Neural cell (in vitro differentiated cells): ENCODE measurements around the gene MXD1. TPM values are rescaled to one million over a fixed set of nuclear protein-coding genes. Genes with fewer than 3 reads are reported as not detected.
"Not testable (repeated sequence)": the region's sequence is repeated elsewhere in the genome, so short reads cannot be mapped to it uniquely, and the experiment has no call there.

Source experiments
- H2AFZ ChIP-seq: fragments of 200-600, 300-800 bp; sonication (generic), shearing (Covaris generic); 2 replicates; pipeline ENCODE4 v1.6.0; 2014; ENCODE audit warnings: low read depth, mild to moderate bottlenecking, antibody characterized with exemption, low read length, moderate library complexity
- H3F3A ChIP-seq: fragments of 200-600 bp; shearing (Covaris generic); 2 replicates; pipeline ENCODE4 v1.6.1; 2016; ENCODE audit warnings: mild to moderate bottlenecking, moderate library complexity, mixed read lengths, antibody characterized with exemption, low read length; ENCODE audit not compliant: insufficient read depth, poor library complexity, severe bottlenecking
- H3K27ac ChIP-seq: fragments of 200-600, 300-800 bp; sonication (generic), shearing (Covaris generic); 2 replicates; pipeline ENCODE4 v1.5.1; 2014; ENCODE audit warnings: mild to moderate bottlenecking, low read length, moderate library complexity
- H3K27me3 ChIP-seq: fragments of 300-800, 200-600 bp; sonication (generic), shearing (Covaris generic); 2 replicates; pipeline ENCODE4 v1.6.0; 2014; ENCODE audit warnings: mild to moderate bottlenecking, low read depth, low read length, moderate library complexity; ENCODE audit not compliant: insufficient read depth
- H3K36me3 ChIP-seq: fragments of 300-800, 200-600 bp; sonication (generic), shearing (Covaris generic); 2 replicates; pipeline ENCODE4 v1.5.1; 2014; ENCODE audit warnings: mild to moderate bottlenecking, antibody characterized with exemption, low read length, moderate library complexity; ENCODE audit not compliant: insufficient read depth
- H3K4me2 ChIP-seq: fragments of 300-800, 200-600 bp; sonication (generic), shearing (Covaris generic); 2 replicates; pipeline ENCODE4 v1.6.0; 2014; ENCODE audit warnings: mild to moderate bottlenecking, low read length
- H3K4me3 ChIP-seq: fragments of 300-800, 200-600 bp; sonication (generic), shearing (Covaris generic); 2 replicates; pipeline ENCODE4 v1.5.1; 2014; ENCODE audit warnings: mild to moderate bottlenecking, low read length, moderate library complexity
- H3K79me2 ChIP-seq: fragments of 200-600 bp; shearing (Covaris generic); replicated peaks from 2 replicates; pipeline ENCODE4 v1.6.0; 2014; ENCODE audit warnings: mild to moderate bottlenecking, low read length, moderate library complexity; ENCODE audit not compliant: insufficient read depth
- H3K9ac ChIP-seq: fragments of 300-800, 200-600 bp; sonication (generic), shearing (Covaris generic); 2 replicates; pipeline ENCODE4 v1.6.1; 2016; ENCODE audit warnings: mild to moderate bottlenecking, low read length, mixed read lengths
- H3K9me2 ChIP-seq: fragments of 200-600 bp; shearing (Covaris generic); 2 replicates; pipeline ENCODE4 v1.6.1; 2016; ENCODE audit warnings: mild to moderate bottlenecking, low read length, mixed read lengths; ENCODE audit not compliant: insufficient read depth
- H3K9me3 ChIP-seq: fragments of 200-600, 300-800 bp; sonication (generic), shearing (Covaris generic); 2 replicates; pipeline ENCODE4 v1.6.1; 2016; ENCODE audit warnings: mild to moderate bottlenecking, mixed run types, low read length, moderate library complexity, mixed read lengths
- H4K20me1 ChIP-seq: fragments of 200-600 bp; shearing (Covaris generic); 2 replicates; pipeline ENCODE4 v1.6.1; 2016; ENCODE audit warnings: mild to moderate bottlenecking, mixed run types; ENCODE audit not compliant: insufficient read depth
- EP300 ChIP-seq: fragments of 450-650 bp; conservative IDR thresholded peaks from 2 replicates; pipeline ENCODE4 v1.6.1; 2014; ENCODE audit warnings: antibody characterized with exemption, mild to moderate bottlenecking, moderate library complexity; ENCODE audit not compliant: poor library complexity, severe bottlenecking
- EZH2 ChIP-seq: fragments of 200-600, 300-800 bp; shearing (Covaris generic), sonication (generic); IDR thresholded peaks from 2 replicates; pipeline ENCODE4 v1.6.1; 2014; ENCODE audit warnings: antibody characterized with exemption, low read length, borderline replicate concordance, mild to moderate bottlenecking; ENCODE audit not compliant: insufficient read depth, poor library complexity, severe bottlenecking
- MXI1 ChIP-seq: fragments of 450-650 bp; conservative IDR thresholded peaks from 2 replicates; pipeline ENCODE4 v1.6.1; 2014; ENCODE audit warnings: antibody characterized with exemption, mild to moderate bottlenecking; ENCODE audit not compliant: poor library complexity, severe bottlenecking
- POLR2AphosphoS5 ChIP-seq: IDR thresholded peaks from 2 replicates; pipeline ENCODE4 v1.6.1; 2012
- RAD21 ChIP-seq: fragments of 450-650 bp; conservative IDR thresholded peaks from 2 replicates; pipeline ENCODE4 v1.6.1; 2014; ENCODE audit warnings: antibody characterized with exemption, mild to moderate bottlenecking, moderate library complexity
- SMC3 ChIP-seq: fragments of 450-650 bp; conservative IDR thresholded peaks from 2 replicates; pipeline ENCODE4 v1.6.1; 2014; ENCODE audit warnings: antibody characterized with exemption, mild to moderate bottlenecking, moderate library complexity; ENCODE audit not compliant: poor library complexity
- TAF1 ChIP-seq: IDR thresholded peaks from 2 replicates; pipeline ENCODE4 v1.6.1; 2012; ENCODE audit warnings: low read depth
- polyA plus RNA-seq: library from polyadenylated mRNA; depleted of rRNA; stranded (reverse); fragments of >200 nt; gene quantifications from 2 replicates; pipeline ENCODE4 v1.2.3, GENCODE V29; 2014
- TF ChIP-seq, protein P1 (sequence below): fragments of 450-650 bp; IDR thresholded peaks from 2 replicates; pipeline ENCODE4 v1.5.1; 2014; ENCODE audit warnings: antibody characterized with exemption, mild to moderate bottlenecking, moderate library complexity; ENCODE audit not compliant: poor library complexity, severe bottlenecking
- TF ChIP-seq, protein P2 (sequence below): IDR thresholded peaks from 2 replicates; pipeline ENCODE4 v1.6.1; 2012; ENCODE audit warnings: borderline replicate concordance

MXD1 gene
- polyA plus RNA-seq, 1 donor from 2014 or later: 16.4 TPM

DNA sequence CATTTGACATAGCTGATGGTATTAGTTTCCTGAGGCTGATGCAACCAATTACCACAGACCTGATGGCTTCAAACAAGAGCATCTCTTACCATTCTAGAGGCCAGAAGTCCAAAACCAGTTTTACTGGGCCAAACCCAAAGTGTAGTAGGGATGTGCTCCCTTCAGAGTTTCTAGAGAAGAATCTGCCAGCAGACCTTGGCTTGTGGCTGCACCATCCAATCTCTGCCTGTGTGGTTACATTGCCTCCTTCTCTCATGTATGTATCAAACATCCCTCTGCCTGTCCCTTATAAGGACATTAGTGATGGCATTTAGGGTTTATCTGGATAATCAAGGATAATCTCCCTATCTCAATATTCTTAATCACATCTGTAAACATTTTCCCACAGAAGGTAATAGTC, 25.6 kb upstream of the MXD1 start:
- Histone ChIP-seq H3K4me2 (no peak overlapping the region), H3K4me3 (no peak overlapping the region), H3F3A (no peaks in the 10 kb centered on the region), H3K9me2 (no peaks in the 10 kb centered on the region), H4K20me1 (no peaks in the 10 kb centered on the region), H3K36me3 (no peaks in the 10 kb centered on the region), H2AFZ (no peak overlapping the region), H3K79me2 (peaks cover 10% of the 10 kb centered on the region), H3K9ac (no peak overlapping the region), H3K27ac (no peak overlapping the region), H3K27me3 (no peaks in the 10 kb centered on the region), H3K9me3 (no peaks in the 10 kb centered on the region)
- no peak for TF ChIP-seq EP300

DNA sequence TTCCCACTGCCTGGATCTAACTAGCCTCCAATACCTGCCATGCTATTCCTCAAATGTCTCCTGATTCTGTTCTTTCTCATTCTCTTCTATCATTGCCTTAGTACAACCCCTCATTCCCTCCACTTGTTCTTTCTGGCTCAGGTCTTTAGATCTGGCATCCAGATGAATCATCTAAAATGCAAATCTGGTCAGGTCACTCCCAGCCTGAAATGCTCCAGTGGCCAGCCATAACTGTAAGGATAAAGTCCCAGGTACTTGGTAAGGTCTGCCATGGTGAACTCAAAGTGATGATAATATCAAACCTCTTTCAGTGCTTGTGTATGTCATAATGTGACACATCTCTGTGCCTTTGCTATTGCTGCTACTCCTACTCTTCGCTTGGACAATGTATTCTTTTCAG, 24.0 kb upstream of the MXD1 start:
- Histone ChIP-seq H3K4me2 (no peak overlapping the region), H3K27me3 (no peaks in the 10 kb centered on the region), H3K4me3 (no peak overlapping the region), H3K27ac (no peak overlapping the region), H3F3A (no peaks in the 10 kb centered on the region), H4K20me1 (no peaks in the 10 kb centered on the region), H2AFZ (no peak overlapping the region), H3K9ac (no peak overlapping the region), H3K79me2 (peaks cover 21% of the 10 kb centered on the region), H3K9me2 (no peaks in the 10 kb centered on the region), H3K9me3 (no peaks in the 10 kb centered on the region), H3K36me3 (no peaks in the 10 kb centered on the region)
- TF ChIP-seq, protein P1, sequence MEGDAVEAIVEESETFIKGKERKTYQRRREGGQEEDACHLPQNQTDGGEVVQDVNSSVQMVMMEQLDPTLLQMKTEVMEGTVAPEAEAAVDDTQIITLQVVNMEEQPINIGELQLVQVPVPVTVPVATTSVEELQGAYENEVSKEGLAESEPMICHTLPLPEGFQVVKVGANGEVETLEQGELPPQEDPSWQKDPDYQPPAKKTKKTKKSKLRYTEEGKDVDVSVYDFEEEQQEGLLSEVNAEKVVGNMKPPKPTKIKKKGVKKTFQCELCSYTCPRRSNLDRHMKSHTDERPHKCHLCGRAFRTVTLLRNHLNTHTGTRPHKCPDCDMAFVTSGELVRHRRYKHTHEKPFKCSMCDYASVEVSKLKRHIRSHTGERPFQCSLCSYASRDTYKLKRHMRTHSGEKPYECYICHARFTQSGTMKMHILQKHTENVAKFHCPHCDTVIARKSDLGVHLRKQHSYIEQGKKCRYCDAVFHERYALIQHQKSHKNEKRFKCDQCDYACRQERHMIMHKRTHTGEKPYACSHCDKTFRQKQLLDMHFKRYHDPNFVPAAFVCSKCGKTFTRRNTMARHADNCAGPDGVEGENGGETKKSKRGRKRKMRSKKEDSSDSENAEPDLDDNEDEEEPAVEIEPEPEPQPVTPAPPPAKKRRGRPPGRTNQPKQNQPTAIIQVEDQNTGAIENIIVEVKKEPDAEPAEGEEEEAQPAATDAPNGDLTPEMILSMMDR: no peak
- TF ChIP-seq, protein P2, sequence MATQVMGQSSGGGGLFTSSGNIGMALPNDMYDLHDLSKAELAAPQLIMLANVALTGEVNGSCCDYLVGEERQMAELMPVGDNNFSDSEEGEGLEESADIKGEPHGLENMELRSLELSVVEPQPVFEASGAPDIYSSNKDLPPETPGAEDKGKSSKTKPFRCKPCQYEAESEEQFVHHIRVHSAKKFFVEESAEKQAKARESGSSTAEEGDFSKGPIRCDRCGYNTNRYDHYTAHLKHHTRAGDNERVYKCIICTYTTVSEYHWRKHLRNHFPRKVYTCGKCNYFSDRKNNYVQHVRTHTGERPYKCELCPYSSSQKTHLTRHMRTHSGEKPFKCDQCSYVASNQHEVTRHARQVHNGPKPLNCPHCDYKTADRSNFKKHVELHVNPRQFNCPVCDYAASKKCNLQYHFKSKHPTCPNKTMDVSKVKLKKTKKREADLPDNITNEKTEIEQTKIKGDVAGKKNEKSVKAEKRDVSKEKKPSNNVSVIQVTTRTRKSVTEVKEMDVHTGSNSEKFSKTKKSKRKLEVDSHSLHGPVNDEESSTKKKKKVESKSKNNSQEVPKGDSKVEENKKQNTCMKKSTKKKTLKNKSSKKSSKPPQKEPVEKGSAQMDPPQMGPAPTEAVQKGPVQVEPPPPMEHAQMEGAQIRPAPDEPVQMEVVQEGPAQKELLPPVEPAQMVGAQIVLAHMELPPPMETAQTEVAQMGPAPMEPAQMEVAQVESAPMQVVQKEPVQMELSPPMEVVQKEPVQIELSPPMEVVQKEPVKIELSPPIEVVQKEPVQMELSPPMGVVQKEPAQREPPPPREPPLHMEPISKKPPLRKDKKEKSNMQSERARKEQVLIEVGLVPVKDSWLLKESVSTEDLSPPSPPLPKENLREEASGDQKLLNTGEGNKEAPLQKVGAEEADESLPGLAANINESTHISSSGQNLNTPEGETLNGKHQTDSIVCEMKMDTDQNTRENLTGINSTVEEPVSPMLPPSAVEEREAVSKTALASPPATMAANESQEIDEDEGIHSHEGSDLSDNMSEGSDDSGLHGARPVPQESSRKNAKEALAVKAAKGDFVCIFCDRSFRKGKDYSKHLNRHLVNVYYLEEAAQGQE: no peak
- TF ChIP-seq EP300 (no peak), SMC3 (no peak), EZH2 (no peak), MXI1 (no peak), TAF1 (no peak), RAD21 (no peak), POLR2AphosphoS5 (no peak)

DNA sequence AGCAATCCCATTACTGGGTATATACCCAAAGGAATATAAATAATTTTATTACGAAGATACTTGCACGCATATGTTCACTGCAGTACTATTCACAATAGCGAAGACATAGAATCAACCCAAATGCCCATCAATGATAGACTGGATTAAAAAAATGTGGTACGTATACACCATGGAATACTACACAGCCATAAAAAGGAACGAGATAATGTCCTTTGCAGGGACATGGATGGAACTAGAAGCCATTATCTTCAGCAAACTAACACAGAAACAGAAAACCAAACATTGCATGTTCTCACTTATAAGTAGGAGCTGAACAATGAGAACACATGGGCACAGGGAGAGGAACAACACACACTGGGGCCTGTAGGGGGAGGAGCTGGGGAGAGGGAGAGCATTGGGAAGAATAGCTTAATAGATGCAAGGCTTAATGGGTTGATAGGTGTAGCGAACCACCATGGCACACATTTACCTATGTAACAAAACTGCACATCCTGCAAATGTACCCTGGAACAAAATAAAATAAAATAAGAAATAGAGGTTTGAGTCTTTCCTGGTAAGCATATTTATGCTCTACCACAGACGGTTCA, 22.0 kb upstream of the MXD1 start:
- H3K27me3 ChIP-seq, H3F3A ChIP-seq, H3K9me3 ChIP-seq, H3K36me3 ChIP-seq, H3K4me2 ChIP-seq, H3K9me2 ChIP-seq, H3K9ac ChIP-seq, H3K27ac ChIP-seq, H4K20me1 ChIP-seq: not testable (repeated sequence)
- Histone ChIP-seq H3K4me3 (peak overlapping the region; percentile 75), H3K79me2 (peaks cover 21% of the 10 kb centered on the region), H2AFZ (peak overlapping the region; percentile 70)
